LNCaP clone FGC (cell line): Measurements from ENCODE around the gene TSPAN2.
"Not testable (repeated sequence)": the region's sequence is repeated elsewhere in the genome, so short reads cannot be mapped to it uniquely, and the experiment has no call there.

ENCODE experiments used
- DNase-seq: peaks from one replicate; pipeline ENCODE4 v3.0.0-alpha.2; 2011; ENCODE audit warnings: low read depth
- H3K4me3 ChIP-seq: 2 replicates; pipeline ENCODE4 v1.5.1; 2011; ENCODE audit warnings: mild to moderate bottlenecking, low read depth, low read length, control low read depth
- TF ChIP-seq, protein P1 (sequence below): IDR thresholded peaks from 2 replicates; pipeline ENCODE4 v1.5.1; 2012; ENCODE audit warnings: mild to moderate bottlenecking; ENCODE audit not compliant: control insufficient read depth, insufficient read depth; ENCODE audit errors: extremely low read depth

The TSPAN2 gene

DNA sequence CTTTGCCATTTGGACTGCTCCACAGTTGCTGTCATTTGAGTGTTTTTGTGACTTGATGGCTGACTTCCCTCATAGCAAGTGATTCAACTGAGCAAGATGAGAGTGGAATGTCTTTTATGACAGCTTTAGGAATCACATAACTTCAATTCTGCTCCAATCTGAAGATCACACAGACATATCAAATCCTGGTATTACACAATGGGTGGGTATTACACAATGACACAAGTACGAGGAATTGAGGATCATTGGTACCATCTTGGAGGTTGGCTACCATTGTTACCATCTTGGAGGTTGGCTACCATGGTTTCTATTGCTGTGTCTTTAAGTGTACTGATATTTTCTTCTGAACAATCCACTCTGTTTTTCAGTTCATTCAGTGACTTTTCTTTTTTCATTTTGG lies 68.2 kb downstream of the TSPAN2 start:
- TF ChIP-seq, protein P1, sequence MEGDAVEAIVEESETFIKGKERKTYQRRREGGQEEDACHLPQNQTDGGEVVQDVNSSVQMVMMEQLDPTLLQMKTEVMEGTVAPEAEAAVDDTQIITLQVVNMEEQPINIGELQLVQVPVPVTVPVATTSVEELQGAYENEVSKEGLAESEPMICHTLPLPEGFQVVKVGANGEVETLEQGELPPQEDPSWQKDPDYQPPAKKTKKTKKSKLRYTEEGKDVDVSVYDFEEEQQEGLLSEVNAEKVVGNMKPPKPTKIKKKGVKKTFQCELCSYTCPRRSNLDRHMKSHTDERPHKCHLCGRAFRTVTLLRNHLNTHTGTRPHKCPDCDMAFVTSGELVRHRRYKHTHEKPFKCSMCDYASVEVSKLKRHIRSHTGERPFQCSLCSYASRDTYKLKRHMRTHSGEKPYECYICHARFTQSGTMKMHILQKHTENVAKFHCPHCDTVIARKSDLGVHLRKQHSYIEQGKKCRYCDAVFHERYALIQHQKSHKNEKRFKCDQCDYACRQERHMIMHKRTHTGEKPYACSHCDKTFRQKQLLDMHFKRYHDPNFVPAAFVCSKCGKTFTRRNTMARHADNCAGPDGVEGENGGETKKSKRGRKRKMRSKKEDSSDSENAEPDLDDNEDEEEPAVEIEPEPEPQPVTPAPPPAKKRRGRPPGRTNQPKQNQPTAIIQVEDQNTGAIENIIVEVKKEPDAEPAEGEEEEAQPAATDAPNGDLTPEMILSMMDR, result no peak
- H3K4me3 ChIP-seq, result no peak overlapping the region
- no peak for DNase-seq

DNA sequence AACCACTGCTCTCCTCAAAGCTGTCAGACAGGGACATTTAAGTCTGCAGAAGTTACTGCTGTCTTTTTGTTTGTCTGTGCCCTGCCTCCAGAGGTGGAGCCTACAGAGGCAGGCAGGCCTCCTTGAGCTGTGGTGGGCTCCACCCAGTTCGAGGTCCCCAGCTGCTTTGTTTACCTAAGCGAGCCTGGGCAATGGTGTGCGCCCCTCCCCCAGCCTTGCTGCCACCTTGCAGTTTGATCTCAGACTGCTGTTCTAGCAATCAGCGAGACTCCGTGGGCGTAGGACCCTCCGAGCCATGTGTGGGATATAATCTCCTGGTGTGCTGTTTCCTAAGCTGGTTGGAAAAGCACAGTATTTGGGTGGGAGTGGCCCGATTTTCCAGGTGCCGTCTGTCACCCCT lies 69.8 kb downstream of the TSPAN2 start:
- DNase-seq, H3K4me3 ChIP-seq: not testable (repeated sequence)

GRCh38 chr1:115013792-115014191 lies 75.5 kb downstream of the TSPAN2 start:
- H3K4me3 ChIP-seq, result no peak overlapping the region
- TF ChIP-seq, protein P1, result no peak
- DNase-seq, result no peak

DNA sequence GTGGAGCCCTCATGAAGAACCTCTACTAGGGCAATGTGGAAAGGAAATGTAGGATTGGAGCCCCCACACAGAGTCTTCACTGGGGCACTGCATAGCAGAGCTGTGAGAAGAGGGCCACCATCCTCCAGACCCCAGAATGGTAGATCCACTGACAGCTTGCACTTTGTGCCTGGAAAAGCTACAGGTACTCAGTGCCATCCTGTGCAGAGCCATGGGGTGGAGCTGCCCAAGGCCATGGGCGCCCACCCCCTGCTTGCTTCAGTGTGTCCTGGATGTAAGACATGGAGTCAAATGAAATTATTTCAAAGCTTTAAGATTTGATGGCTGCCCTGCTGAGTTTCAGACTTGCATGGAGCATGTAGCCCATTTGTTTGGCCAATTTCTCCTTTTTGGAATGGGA lies 76.9 kb downstream of the TSPAN2 start:
- TF ChIP-seq, protein P1, result no peak
- no peak for DNase-seq
- H3K4me3 ChIP-seq, result no peak overlapping the region

DNA sequence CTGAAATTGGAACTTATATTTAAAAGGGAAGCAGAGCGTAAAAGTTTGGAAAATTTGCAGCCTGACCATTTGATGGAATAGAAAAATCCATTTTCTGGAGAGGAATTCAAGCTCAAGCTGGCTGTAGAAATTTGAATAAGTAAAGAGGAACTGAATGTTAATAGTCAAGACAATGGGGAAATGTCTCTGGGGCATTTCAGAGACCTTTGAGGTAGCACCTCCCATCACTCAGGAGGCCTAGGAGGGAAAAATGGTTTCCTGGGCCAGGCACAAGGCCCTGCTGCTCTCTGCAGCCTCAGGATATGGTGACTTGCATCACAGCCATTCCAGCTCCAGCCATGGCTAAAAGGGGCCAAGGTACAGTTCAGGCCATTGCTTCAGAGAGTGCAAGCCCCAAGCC lies 77.3 kb downstream of the TSPAN2 start:
- TF ChIP-seq, protein P1, result no peak
- DNase-seq, result no peak

DNA sequence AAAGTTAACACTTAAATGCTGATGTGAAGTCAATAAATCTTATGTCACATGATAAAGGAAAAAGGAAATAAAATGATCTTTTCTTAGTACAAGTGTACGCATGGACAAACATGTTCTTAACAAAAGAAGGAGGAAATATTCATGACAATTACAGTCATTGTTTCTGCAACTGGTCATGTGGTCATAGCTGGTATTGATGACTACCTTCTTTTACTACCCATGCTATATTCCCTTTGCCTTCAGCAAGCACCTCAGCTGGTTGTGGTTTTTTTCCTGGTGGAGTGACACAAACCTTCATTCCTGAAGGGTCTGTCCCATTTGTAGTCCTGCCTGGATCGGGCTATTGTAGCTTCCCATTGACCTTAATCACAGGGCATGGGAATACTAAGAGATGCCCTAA lies 83.1 kb downstream of the TSPAN2 start:
- TF ChIP-seq, protein P1, result no peak
- no peak overlapping the region for H3K4me3 ChIP-seq
- DNase-seq, result no peak

More for the DNA sequence above, 77.3 kb downstream of the TSPAN2 start:
- no peak overlapping the region for H3K4me3 ChIP-seq
